ENCODE measurements around the gene IFT81. TPM values are rescaled to one million over a fixed set of nuclear protein-coding genes. Genes with fewer than 3 reads are reported as not detected.

The IFT81 gene
- total and polyA plus RNA-seq, 5 donors from 2014 or later = 0.10 to 0.91 (median 0.14) TPM; not detected in 1

DNA sequence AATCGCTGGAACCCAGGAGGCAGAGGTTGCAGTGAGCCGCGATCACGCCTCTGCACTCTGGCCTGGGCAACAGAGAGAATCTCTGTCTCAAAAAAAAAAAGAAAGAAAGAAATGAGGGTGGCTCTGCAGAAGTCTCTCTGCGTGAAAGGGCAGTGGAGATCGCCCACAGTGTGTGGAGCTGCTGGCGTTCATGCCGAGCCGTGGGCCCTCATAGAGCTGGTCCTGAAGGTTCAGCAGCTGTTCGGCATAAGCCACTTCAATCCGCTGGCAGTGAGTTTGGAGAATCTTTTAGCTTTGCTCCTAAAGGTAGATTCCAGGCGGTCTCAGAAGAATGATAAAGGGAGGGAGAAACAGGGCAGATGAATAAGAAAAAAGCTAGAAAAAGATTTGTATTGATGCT, 120.2 kb downstream of the IFT81 start:
- H3K9me3 ChIP-seq (ENCODE audit: control insufficient read depth in 2 of 2, low read length in 2 of 2) = no peaks in the 10 kb centered on the region
- DNase-seq (no peak), ATAC-seq (ENCODE audit: low read depth in 2 of 2) (no peak)
- H3K36me3 Mint-ChIP-seq = peaks cover 3% of the 10 kb centered on the region
- H3K4me3 ChIP-seq (ENCODE audit: low read depth, low read length) = no peak overlapping the region
- H3K27ac Mint-ChIP-seq = no peak overlapping the region
- H3K4me1 ChIP-seq (ENCODE audit: control insufficient read depth, insufficient read depth, low read length, poor library complexity, severe bottlenecking) = no peaks in the 10 kb centered on the region
- no peaks in the 10 kb centered on the region for H3K36me3 ChIP-seq (ENCODE audit: control insufficient read depth, insufficient read depth, low read length)
- H3K27me3 ChIP-seq (ENCODE audit: control insufficient read depth, insufficient read depth, low read length) = peaks cover 3% of the 10 kb centered on the region
- H3K27me3 Mint-ChIP-seq = peaks cover 22% of the 10 kb centered on the region
- no peak overlapping the region for H3K27ac ChIP-seq (ENCODE audit: insufficient read depth, low read length, poor library complexity, severe bottlenecking)
- H3K4me3 Mint-ChIP-seq = no peak overlapping the region
- H3K4me1 Mint-ChIP-seq = no peaks in the 10 kb centered on the region
- no peaks in the 10 kb centered on the region for H3K9me3 Mint-ChIP-seq

GRCh38 chr12:110244829-110245228, 120.7 kb downstream of the IFT81 start:
- Histone ChIP-seq H3K27ac (ENCODE audit: insufficient read depth, low read length, poor library complexity, severe bottlenecking) (no peak overlapping the region), H3K9me3 (ENCODE audit: control insufficient read depth in 2 of 2, low read length in 2 of 2) (no peaks in the 10 kb centered on the region), H3K4me1 (ENCODE audit: control insufficient read depth, insufficient read depth, low read length, poor library complexity, severe bottlenecking) (no peaks in the 10 kb centered on the region), H3K4me3 (ENCODE audit: low read depth, low read length) (no peak overlapping the region), H3K36me3 (ENCODE audit: control insufficient read depth, insufficient read depth, low read length) (no peaks in the 10 kb centered on the region), H3K27me3 (ENCODE audit: control insufficient read depth, insufficient read depth, low read length) (peaks cover 3% of the 10 kb centered on the region)
- H3K4me1 Mint-ChIP-seq = no peaks in the 10 kb centered on the region
- no peaks in the 10 kb centered on the region for H3K9me3 Mint-ChIP-seq
- H3K27ac Mint-ChIP-seq = peak overlapping the region in 1 of 3 donors; percentile 75
- H3K36me3 Mint-ChIP-seq = peaks cover 3% of the 10 kb centered on the region
- peaks cover 21% of the 10 kb centered on the region for H3K27me3 Mint-ChIP-seq
- ATAC-seq (ENCODE audit: low read depth in 2 of 2) (no peak), DNase-seq (no peak)
- no peak overlapping the region for H3K4me3 Mint-ChIP-seq

GRCh38 chr12:110245369-110245772, 121.2 kb downstream of the IFT81 start:
- Mint-ChIP-seq H3K4me1 (no peaks in the 10 kb centered on the region), H3K36me3 (no peaks in the 10 kb centered on the region), H3K4me3 (no peak overlapping the region), H3K27me3 (peaks cover 16% of the 10 kb centered on the region), H3K9me3 (no peaks in the 10 kb centered on the region), H3K27ac (no peak overlapping the region)
- Histone ChIP-seq H3K27ac (ENCODE audit: insufficient read depth, low read length, poor library complexity, severe bottlenecking) (no peak overlapping the region), H3K9me3 (ENCODE audit: control insufficient read depth in 2 of 2, low read length in 2 of 2) (no peaks in the 10 kb centered on the region), H3K4me3 (ENCODE audit: low read depth, low read length) (no peak overlapping the region), H3K27me3 (ENCODE audit: control insufficient read depth, insufficient read depth, low read length) (peaks cover 3% of the 10 kb centered on the region), H3K4me1 (ENCODE audit: control insufficient read depth, insufficient read depth, low read length, poor library complexity, severe bottlenecking) (no peaks in the 10 kb centered on the region), H3K36me3 (ENCODE audit: control insufficient read depth, insufficient read depth, low read length) (no peaks in the 10 kb centered on the region)
- DNase-seq (peak; percentile 15 to 57 (median 36)), ATAC-seq (ENCODE audit: low read depth in 2 of 2) (peak; percentile 59 to 74)

- Histone ChIP-seq H3K27ac (ENCODE audit: insufficient read depth, low read length, poor library complexity, severe bottlenecking) (no peak overlapping the region), H3K27me3 (ENCODE audit: control insufficient read depth, insufficient read depth, low read length) (no peaks in the 10 kb centered on the region), H3K36me3 (ENCODE audit: control insufficient read depth, insufficient read depth, low read length) (no peaks in the 10 kb centered on the region), H3K4me1 (ENCODE audit: control insufficient read depth, insufficient read depth, low read length, poor library complexity, severe bottlenecking) (no peaks in the 10 kb centered on the region), H3K9me3 (ENCODE audit: control insufficient read depth in 2 of 2, low read length in 2 of 2) (no peaks in the 10 kb centered on the region), H3K4me3 (ENCODE audit: low read depth, low read length) (no peak overlapping the region)
- Mint-ChIP-seq H3K4me1 (no peaks in the 10 kb centered on the region), H3K36me3 (no peaks in the 10 kb centered on the region), H3K9me3 (no peaks in the 10 kb centered on the region), H3K27me3 (peaks cover 16% of the 10 kb centered on the region), H3K27ac (peak overlapping the region in 1 of 3 donors; percentile 71), H3K4me3 (no peak overlapping the region)
- ATAC-seq (ENCODE audit: low read depth in 2 of 2) (no peak), DNase-seq (no peak)
These were observed 122.6 kb downstream of the IFT81 start for GRCh38 chr12:110246636-110247339.

- Mint-ChIP-seq H3K4me3 (no peak overlapping the region), H3K27ac (peak overlapping the region in 1 of 3 donors; percentile 71), H3K27me3 (peaks cover 16% of the 10 kb centered on the region), H3K4me1 (no peaks in the 10 kb centered on the region), H3K36me3 (no peaks in the 10 kb centered on the region), H3K9me3 (no peaks in the 10 kb centered on the region)
- no peak overlapping the region for H3K27ac ChIP-seq (ENCODE audit: insufficient read depth, low read length, poor library complexity, severe bottlenecking)
- H3K4me1 ChIP-seq (ENCODE audit: control insufficient read depth, insufficient read depth, low read length, poor library complexity, severe bottlenecking) = no peaks in the 10 kb centered on the region
- H3K36me3 ChIP-seq (ENCODE audit: control insufficient read depth, insufficient read depth, low read length) = no peaks in the 10 kb centered on the region
- no peaks in the 10 kb centered on the region for H3K9me3 ChIP-seq (ENCODE audit: control insufficient read depth in 2 of 2, low read length in 2 of 2)
- no peak overlapping the region for H3K4me3 ChIP-seq (ENCODE audit: low read depth, low read length)
- ATAC-seq (ENCODE audit: low read depth in 2 of 2) = no peak
- no peaks in the 10 kb centered on the region for H3K27me3 ChIP-seq (ENCODE audit: control insufficient read depth, insufficient read depth, low read length)
- no peak for DNase-seq
These were observed 123.4 kb downstream of the IFT81 start for GRCh38 chr12:110247340-110248095.

- Mint-ChIP-seq H3K36me3 (no peaks in the 10 kb centered on the region), H3K4me3 (no peak overlapping the region), H3K27ac (no peak overlapping the region), H3K4me1 (no peaks in the 10 kb centered on the region), H3K9me3 (no peaks in the 10 kb centered on the region), H3K27me3 (peaks cover 14% of the 10 kb centered on the region)
- H3K27me3 ChIP-seq (ENCODE audit: control insufficient read depth, insufficient read depth, low read length) = no peaks in the 10 kb centered on the region
- no peaks in the 10 kb centered on the region for H3K36me3 ChIP-seq (ENCODE audit: control insufficient read depth, insufficient read depth, low read length)
- ATAC-seq (ENCODE audit: low read depth in 2 of 2) (no peak), DNase-seq (no peak)
- no peaks in the 10 kb centered on the region for H3K4me1 ChIP-seq (ENCODE audit: control insufficient read depth, insufficient read depth, low read length, poor library complexity, severe bottlenecking)
- no peaks in the 10 kb centered on the region for H3K9me3 ChIP-seq (ENCODE audit: control insufficient read depth in 2 of 2, low read length in 2 of 2)
- no peak overlapping the region for H3K4me3 ChIP-seq (ENCODE audit: low read depth, low read length)
- H3K27ac ChIP-seq (ENCODE audit: insufficient read depth, low read length, poor library complexity, severe bottlenecking) = no peak overlapping the region
These were observed 123.9 kb downstream of the IFT81 start for GRCh38 chr12:110248096-110248447.

- no peaks in the 10 kb centered on the region for H3K4me1 ChIP-seq (ENCODE audit: control insufficient read depth, insufficient read depth, low read length, poor library complexity, severe bottlenecking)
- no peaks in the 10 kb centered on the region for H3K9me3 ChIP-seq (ENCODE audit: control insufficient read depth in 2 of 2, low read length in 2 of 2)
- Mint-ChIP-seq H3K4me3 (no peak overlapping the region), H3K27ac (no peak overlapping the region), H3K27me3 (peaks cover 14% of the 10 kb centered on the region), H3K36me3 (no peaks in the 10 kb centered on the region), H3K4me1 (no peaks in the 10 kb centered on the region), H3K9me3 (no peaks in the 10 kb centered on the region)
- no peak overlapping the region for H3K4me3 ChIP-seq (ENCODE audit: low read depth, low read length)
- no peaks in the 10 kb centered on the region for H3K27me3 ChIP-seq (ENCODE audit: control insufficient read depth, insufficient read depth, low read length)
- no peak overlapping the region for H3K27ac ChIP-seq (ENCODE audit: insufficient read depth, low read length, poor library complexity, severe bottlenecking)
- no peaks in the 10 kb centered on the region for H3K36me3 ChIP-seq (ENCODE audit: control insufficient read depth, insufficient read depth, low read length)
- ATAC-seq (ENCODE audit: low read depth in 2 of 2) (no peak), DNase-seq (no peak)
These were observed 124.9 kb downstream of the IFT81 start for GRCh38 chr12:110249105-110249504.

Measured in CD4-positive, CD25-positive, alpha-beta regulatory T cell (primary cell).